ENCODE data around the gene CYLC1.

- TF ChIP-seq POLR2AphosphoS5 (IDR thresholded peaks at IDR 0.05) (no peak), CTCF (IDR thresholded peaks at IDR 0.05) (no peak), POLR2A (IDR thresholded peaks at IDR 0.05) (no peak), EP300 (IDR thresholded peaks at IDR 0.05; ENCODE audit: low read depth) (no peak)
Observed at GRCh38 chrX:83829874-83830273, 31.1 kb upstream of the CYLC1 start.
